Measurements from ENCODE around the gene C1orf141. TPM values are rescaled to one million over a fixed set of nuclear protein-coding genes. Genes with fewer than 3 reads are reported as not detected.
"Not testable (repeated sequence)": the region's sequence is repeated elsewhere in the genome, so short reads cannot be mapped to it uniquely, and the experiment has no call there.

The C1orf141 gene
- total RNA-seq, 4 donors from 2014 or later = not detected

- TF ChIP-seq POLR2AphosphoS5 (IDR thresholded peaks at IDR 0.05) (no peak), CTCF (IDR thresholded peaks at IDR 0.05) (peak in 2 of 5 experiments; percentile 12 to 15)
- intact Hi-C loops (cut with DNase I; ENCODE audit: low total_unique reads) (loop anchor here (5.0 kb wide), 2 partner anchors 147 to 377 kb away; no protein-coding TSS in a partner anchor), in situ Hi-C loops (cut with MboI; ENCODE audit: low pct_ligation_motif_present in 1 of 4, low pct_unique_long_range_greater_than_20kb in 1 of 4, low sequenced_read_pairs in 3 of 4) (loop anchor here (5.0 to 25.0 kb wide), 7 partner anchors 132 to 382 kb away; partner anchors contain the start of gene DYNLT5 (in 1 of the 4))
- no peaks in the 10 kb centered on the region for H3K9me3 ChIP-seq
- H3K4me3 ChIP-seq = no peak overlapping the region
- no peaks in the 10 kb centered on the region for H3K36me3 ChIP-seq
- H3K4me1 ChIP-seq = peaks cover 3 to 27% (median 5%) of the 10 kb centered on the region in 4 donors
- no peak overlapping the region for H3K27ac ChIP-seq
- no peaks in the 10 kb centered on the region for H3K27me3 ChIP-seq
- no peak for DNase-seq
- WGBS, 2 donors (ENCODE audit: low coverage in 1 of 2) = 92% methylated on average over 2 of the region's 2 CpGs; no CpG with 5 or more reads in 1 of the 2 donors
These were observed 9.9 kb upstream of the C1orf141 start for GRCh38 chr1:67144696-67145095.

GRCh38 chr1:67143966-67144365 is 9.2 kb upstream of the C1orf141 start:
- Histone ChIP-seq H3K4me3 (no peak overlapping the region), H3K4me1 (peaks cover 3 to 27% (median 6%) of the 10 kb centered on the region in 4 donors), H3K36me3 (no peaks in the 10 kb centered on the region), H3K27ac (no peak overlapping the region), H3K9me3 (no peaks in the 10 kb centered on the region), H3K27me3 (no peaks in the 10 kb centered on the region)
- intact Hi-C loops (cut with DNase I; ENCODE audit: low total_unique reads) = no loop called here
- in situ Hi-C loops (cut with MboI; ENCODE audit: low pct_ligation_motif_present in 1 of 4, low pct_unique_long_range_greater_than_20kb in 1 of 4, low sequenced_read_pairs in 3 of 4) = loop anchor here (10.0 to 25.0 kb wide), 6 partner anchors 132 to 382 kb away; partner anchors contain the start of gene DYNLT5 (in 1 of the 4)
- 87 to 100% methylated on average over 1 to 3 of the region's 3 CpGs for WGBS, 2 donors (ENCODE audit: low coverage in 1 of 2)
- TF ChIP-seq CTCF (IDR thresholded peaks at IDR 0.05) (no peak), POLR2AphosphoS5 (IDR thresholded peaks at IDR 0.05) (no peak), EP300 (IDR thresholded peaks at IDR 0.05; ENCODE audit: low read depth) (no peak), POLR2A (IDR thresholded peaks at IDR 0.05) (no peak)
- DNase-seq = no peak

GRCh38 chr1:67142931-67143330 is 8.2 kb upstream of the C1orf141 start:
- Histone ChIP-seq H3K36me3 (no peaks in the 10 kb centered on the region), H3K9me3 (no peaks in the 10 kb centered on the region), H3K27ac (no peak overlapping the region), H3K4me3 (no peak overlapping the region), H3K27me3 (no peaks in the 10 kb centered on the region), H3K4me1 (peaks cover 0 to 33% (median 13%) of the 10 kb centered on the region in 4 donors)
- TF ChIP-seq EP300 (IDR thresholded peaks at IDR 0.05; ENCODE audit: low read depth) (no peak), CTCF (IDR thresholded peaks at IDR 0.05) (no peak), POLR2A (IDR thresholded peaks at IDR 0.05) (no peak), POLR2AphosphoS5 (IDR thresholded peaks at IDR 0.05) (no peak)
- 67 to 68% methylated on average over 3 of the region's 3 CpGs for WGBS, 2 donors (ENCODE audit: low coverage in 1 of 2)
- in situ Hi-C loops (cut with MboI; ENCODE audit: low pct_ligation_motif_present in 1 of 4, low pct_unique_long_range_greater_than_20kb in 1 of 4, low sequenced_read_pairs in 3 of 4) = loop anchor here (10.0 to 25.0 kb wide), 6 partner anchors 131 to 381 kb away; partner anchors contain the start of gene DYNLT5 (in 1 of the 4)
- DNase-seq = no peak
- intact Hi-C loops (cut with DNase I; ENCODE audit: low total_unique reads) = no loop called here

GRCh38 chr1:67141832-67142231 is 7.1 kb upstream of the C1orf141 start:
- WGBS, 2 donors (ENCODE audit: low coverage in 1 of 2) = 67% methylated on average over 3 of the region's 3 CpGs
- H3K36me3 ChIP-seq; H3K27ac ChIP-seq; DNase-seq; intact Hi-C loops (cut with DNase I; ENCODE audit: low total_unique reads); H3K27me3 ChIP-seq; H3K4me3 ChIP-seq; H3K9me3 ChIP-seq: not testable (repeated sequence)
- in situ Hi-C loops (cut with MboI; ENCODE audit: low pct_ligation_motif_present in 1 of 4, low pct_unique_long_range_greater_than_20kb in 1 of 4, low sequenced_read_pairs in 3 of 4) = loop anchor here (10.0 to 25.0 kb wide), 6 partner anchors 130 to 380 kb away; partner anchors contain the start of gene DYNLT5 (in 1 of the 4)
- peaks cover 0 to 43% (median 17%) of the 10 kb centered on the region in 4 donors for H3K4me1 ChIP-seq

GRCh38 chr1:67140460-67140859 is 5.7 kb upstream of the C1orf141 start:
- intact Hi-C loops (cut with DNase I; ENCODE audit: low total_unique reads) (no loop called here), in situ Hi-C loops (cut with MboI; ENCODE audit: low pct_ligation_motif_present in 1 of 4, low pct_unique_long_range_greater_than_20kb in 1 of 4, low sequenced_read_pairs in 3 of 4) (loop anchor here (10.0 to 25.0 kb wide), 6 partner anchors 128 to 378 kb away; partner anchors contain the start of gene DYNLT5 (in 1 of the 4))
- Histone ChIP-seq H3K4me1 (peaks cover 4 to 56% (median 20%) of the 10 kb centered on the region in 4 donors), H3K27me3 (no peaks in the 10 kb centered on the region), H3K36me3 (no peaks in the 10 kb centered on the region), H3K27ac (peak overlapping the region in 1 of 4 donors; percentile 77), H3K9me3 (no peaks in the 10 kb centered on the region), H3K4me3 (no peak overlapping the region)
- WGBS, 2 donors (ENCODE audit: low coverage in 1 of 2) = 72 to 77% methylated on average over 2 of the region's 2 CpGs
- TF ChIP-seq POLR2AphosphoS5 (IDR thresholded peaks at IDR 0.05) (no peak), POLR2A (IDR thresholded peaks at IDR 0.05) (no peak), CTCF (IDR thresholded peaks at IDR 0.05) (no peak), EP300 (IDR thresholded peaks at IDR 0.05; ENCODE audit: low read depth) (no peak)
- no peak for DNase-seq

All from transverse colon (tissue), 4 donors.